Nephron (organoid): Measurements from ENCODE around the gene CLCN4.

Experiments used
- H3K27ac Mint-ChIP-seq, 3 experiments: 2 replicates each; pipeline ENCODE4 v1.8.0; 2020; ENCODE audit warnings: mixed read lengths in 3 of 3, mild to moderate bottlenecking in 2 of 3, moderate library complexity in 1 of 3
- H3K27me3 Mint-ChIP-seq: 2 replicates; pipeline ENCODE4 v1.8.0; 2021; ENCODE audit warnings: low read depth, mild to moderate bottlenecking, moderate library complexity, mixed read lengths
- H3K36me3 Mint-ChIP-seq: 2 replicates; pipeline ENCODE4 v1.8.0; 2020; ENCODE audit warnings: low read depth, mixed read lengths
- H3K4me1 Mint-ChIP-seq: 2 replicates; pipeline ENCODE4 v1.8.0; 2020; ENCODE audit warnings: mixed read lengths
- H3K4me3 Mint-ChIP-seq, 3 experiments: 2 replicates each; pipeline ENCODE4 v1.8.0; 2020; ENCODE audit warnings: mild to moderate bottlenecking in 3 of 3, mixed read lengths in 3 of 3, moderate library complexity in 2 of 3
- H3K9me3 Mint-ChIP-seq: 2 replicates; pipeline ENCODE4 v1.8.0; 2020; ENCODE audit warnings: mixed read lengths
- CTCF ChIP-seq, 3 experiments: fragments of 200-600 bp; sonication (generic); IDR thresholded peaks; one replicate each; pipeline ENCODE4 v1.5.0; 2021; ENCODE audit warnings: antibody characterized with exemption in 3 of 3; ENCODE audit not compliant: unreplicated experiment in 3 of 3

The CLCN4 gene

GRCh38 chrX:10174810-10175209 is 18.0 kb downstream of the CLCN4 start:
- TF ChIP-seq CTCF (IDR thresholded peaks at IDR 0.05; ENCODE audit: unreplicated experiment in 3 of 3) = no peak
- H3K9me3 Mint-ChIP-seq = peaks cover 6% of the 10 kb centered on the region
- H3K36me3 Mint-ChIP-seq = no peaks in the 10 kb centered on the region
- H3K27ac Mint-ChIP-seq = peak overlapping the region; percentile 31 to 87 (median 87)
- peaks cover 70% of the 10 kb centered on the region for H3K4me1 Mint-ChIP-seq
- no peaks in the 10 kb centered on the region for H3K27me3 Mint-ChIP-seq
- H3K4me3 Mint-ChIP-seq = no peak overlapping the region

- Mint-ChIP-seq H3K27me3 (no peaks in the 10 kb centered on the region), H3K27ac (peak overlapping the region; percentile 31 to 87 (median 87)), H3K4me1 (peaks cover 70% of the 10 kb centered on the region), H3K9me3 (peaks cover 3% of the 10 kb centered on the region), H3K36me3 (no peaks in the 10 kb centered on the region), H3K4me3 (peak overlapping the region in 1 of 3 experiments; percentile 31)
- no peak for TF ChIP-seq CTCF (IDR thresholded peaks at IDR 0.05; ENCODE audit: unreplicated experiment in 3 of 3)
These were observed 18.6 kb downstream of the CLCN4 start for GRCh38 chrX:10175319-10175871.

GRCh38 chrX:10176121-10177003 is 19.6 kb downstream of the CLCN4 start:
- no peak for TF ChIP-seq CTCF (IDR thresholded peaks at IDR 0.05; ENCODE audit: unreplicated experiment in 3 of 3)
- H3K27ac Mint-ChIP-seq = peak overlapping the region in 2 of 3 experiments; percentile 87
- peaks cover 3% of the 10 kb centered on the region for H3K9me3 Mint-ChIP-seq
- H3K36me3 Mint-ChIP-seq = no peaks in the 10 kb centered on the region
- H3K4me1 Mint-ChIP-seq = peaks cover 70% of the 10 kb centered on the region
- H3K4me3 Mint-ChIP-seq = no peak overlapping the region
- no peaks in the 10 kb centered on the region for H3K27me3 Mint-ChIP-seq

- Mint-ChIP-seq H3K9me3 (peaks cover 3% of the 10 kb centered on the region), H3K27me3 (no peaks in the 10 kb centered on the region), H3K36me3 (no peaks in the 10 kb centered on the region), H3K4me3 (no peak overlapping the region), H3K27ac (peak overlapping the region in 2 of 3 experiments; percentile 77 to 87), H3K4me1 (peaks cover 66% of the 10 kb centered on the region)
- no peak for TF ChIP-seq CTCF (IDR thresholded peaks at IDR 0.05; ENCODE audit: unreplicated experiment in 3 of 3)
These were observed 20.2 kb downstream of the CLCN4 start for GRCh38 chrX:10177004-10177396.

- Mint-ChIP-seq H3K4me3 (no peak overlapping the region), H3K9me3 (no peaks in the 10 kb centered on the region), H3K36me3 (no peaks in the 10 kb centered on the region), H3K4me1 (peaks cover 61% of the 10 kb centered on the region), H3K27ac (peak overlapping the region in 2 of 3 experiments; percentile 77 to 87), H3K27me3 (no peaks in the 10 kb centered on the region)
- TF ChIP-seq CTCF (IDR thresholded peaks at IDR 0.05; ENCODE audit: unreplicated experiment in 3 of 3) = no peak
These were observed 20.8 kb downstream of the CLCN4 start for GRCh38 chrX:10177601-10178000.
